Esophagus muscularis mucosa (tissue), 3 donors: ENCODE measurements around the gene ARMC9.

Experiments
- CTCF ChIP-seq, 3 experiments: fragments of 200-600 bp in 2 of 3; fragments of 450-650 bp in 1 of 3; sonication (generic) in 2 of 3; IDR thresholded peaks; one replicate each; pipeline ENCODE4 v1.5.1; 2017 to 2019; ENCODE audit warnings: antibody characterized with exemption in 3 of 3, mild to moderate bottlenecking in 2 of 3, moderate library complexity in 1 of 3
- EP300 ChIP-seq: sonication (generic); formaldehyde crosslinking; IDR thresholded peaks from one replicate; pipeline ENCODE4 v1.6.1; 2017; ENCODE audit warnings: antibody characterized with exemption

GRCh38 chr2:231355508-231356465, 157.4 kb downstream of the ARMC9 start:
- TF ChIP-seq CTCF (IDR thresholded peaks at IDR 0.05) (no peak), EP300 (no peak)
